Measurements from ENCODE around the gene DHRS2. TPM values are rescaled to one million over a fixed set of nuclear protein-coding genes. Genes with fewer than 3 reads are reported as not detected.

The DHRS2 gene
- total and polyA plus RNA-seq, 2 of the 13 experiments (the other 11 are each of a cell fraction or from before 2014, with no cell fraction given), result 1,621 to 3,021 TPM

GRCh38 chr14:23636317-23637211, at the start of gene DHRS2 (continued):
- TF ChIP-seq TEAD2 (CRISPR knock-in tag; IDR thresholded peaks at IDR 0.05), result no peak
- peak; percentile 94 for TF ChIP-seq IRF2 (CRISPR knock-in tag; IDR thresholded peaks at IDR 0.05)
- TF ChIP-seq PITX1 (CRISPR knock-in tag; IDR thresholded peaks at IDR 0.05), result peak; percentile 86
- no peak for TF ChIP-seq ZNF605 (CRISPR knock-in tag; IDR thresholded peaks at IDR 0.05)
- TF ChIP-seq HMGA1 (CRISPR knock-in tag; conservative IDR thresholded peaks at IDR 0.05), result no peak
- TF ChIP-seq NCOA1 (CRISPR knock-in tag; IDR thresholded peaks at IDR 0.05), result peak; percentile 70; the same call in 1 of the 2 replicates
- TF ChIP-seq, protein P1, sequence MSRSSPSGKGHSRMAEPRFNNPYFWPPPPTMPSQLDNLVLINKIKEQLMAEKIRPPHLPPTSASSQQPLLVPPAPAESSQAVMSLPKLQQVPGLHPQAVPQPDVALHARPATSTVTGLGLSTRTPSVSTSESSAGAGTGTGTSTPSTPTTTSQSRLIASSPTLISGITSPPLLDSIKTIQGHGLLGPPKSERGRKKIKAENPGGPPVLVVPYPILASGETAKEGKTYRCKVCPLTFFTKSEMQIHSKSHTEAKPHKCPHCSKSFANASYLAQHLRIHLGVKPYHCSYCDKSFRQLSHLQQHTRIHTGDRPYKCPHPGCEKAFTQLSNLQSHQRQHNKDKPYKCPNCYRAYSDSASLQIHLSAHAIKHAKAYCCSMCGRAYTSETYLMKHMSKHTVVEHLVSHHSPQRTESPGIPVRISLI (CRISPR knock-in tag; IDR thresholded peaks at IDR 0.05; ENCODE audit: borderline replicate concordance), result peak; percentile 82; the same call in 1 of the 2 replicates
- TF ChIP-seq MBNL3 (CRISPR knock-in tag; conservative IDR thresholded peaks at IDR 0.05), result peak; percentile 71; the same call in 1 of the 2 replicates
- TF ChIP-seq MEIS1 (CRISPR knock-in tag; IDR thresholded peaks at IDR 0.05; ENCODE audit: borderline replicate concordance), result peak; percentile 86; the same call in 1 of the 2 replicates
- peak; percentile 74 for TF ChIP-seq TFDP2 (CRISPR knock-in tag; IDR thresholded peaks at IDR 0.05)
- no peak for TF ChIP-seq KLF12 (CRISPR knock-in tag; IDR thresholded peaks at IDR 0.05; ENCODE audit: borderline replicate concordance)
- peak; percentile 54 for TF ChIP-seq ZNF639 (CRISPR knock-in tag; conservative IDR thresholded peaks at IDR 0.05)
- peak; percentile 72; the same call in 1 of the 2 replicates for TF ChIP-seq TCF7 (IDR thresholded peaks at IDR 0.05; ENCODE audit: low read depth)
- TF ChIP-seq ATF7 (IDR thresholded peaks at IDR 0.05), result no peak
- TF ChIP-seq ATF7 (CRISPR knock-in tag; IDR thresholded peaks at IDR 0.05), result peak; percentile 86
- TF ChIP-seq ATRX (CRISPR knock-in tag; IDR thresholded peaks at IDR 0.05; ENCODE audit: borderline replicate concordance), result peak; percentile 90; the same call in 1 of the 2 replicates
- TF ChIP-seq ZNF383 (CRISPR knock-in tag; IDR thresholded peaks at IDR 0.05; ENCODE audit: borderline replicate concordance), result no peak; the same call in 1 of the 2 replicates
- peak; percentile 73 for TF ChIP-seq ZZZ3 (CRISPR knock-in tag; IDR thresholded peaks at IDR 0.05; ENCODE audit: borderline replicate concordance)
- TF ChIP-seq RBM22 (optimal IDR thresholded peaks at IDR 0.05; ENCODE audit: low read length), result peak; percentile 100
- peak; percentile 80 for TF ChIP-seq E2F5 (CRISPR knock-in tag; conservative IDR thresholded peaks at IDR 0.05)
- no peak for TF ChIP-seq FLYWCH1 (CRISPR knock-in tag; IDR thresholded peaks at IDR 0.05)
- TF ChIP-seq FOXO1 (CRISPR knock-in tag; IDR thresholded peaks at IDR 0.05), result peak; percentile 93
- peak; percentile 88 for TF ChIP-seq ZNF350 (CRISPR knock-in tag; IDR thresholded peaks at IDR 0.05; ENCODE audit: borderline replicate concordance, low read depth)
- no peak for TF ChIP-seq HIVEP1 (CRISPR knock-in tag; IDR thresholded peaks at IDR 0.05)
- TF ChIP-seq ZNF550 (CRISPR knock-in tag; IDR thresholded peaks at IDR 0.05; ENCODE audit: borderline replicate concordance), result no peak; the same call in none of the 2 replicates

All from HepG2 (cell line).